PC-3 (cell line): Measurements from ENCODE around the gene HEXD. TPM values are rescaled to one million over a fixed set of nuclear protein-coding genes. Genes with fewer than 3 reads are reported as not detected.

ENCODE experiments used
- ATAC-seq: fragments of 200-7000 bp; cut with Tn5 transposase; 2 replicates; pipeline ENCODE4 v1.9.1; 2020; ENCODE audit warnings: mild to moderate bottlenecking, moderate library complexity
- BruUV-seq: library from RNA; stranded (reverse); fragments of 400-500 nt; replicated peaks from 2 replicates; lab custom pipeline; 2021; lab: Mats Ljungman, UMichigan
- CTCF ChIA-PET: fragments of 300-600 bp; sonication (Branson Sonifier 250); formaldehyde crosslinking; loops from one replicate; lab custom pipeline; 2022; ENCODE audit warnings: antibody characterized with exemption; lab: Charles Lee
- POLR2A ChIA-PET: fragments of 300-600 bp; sonication (Branson Sonifier 250); formaldehyde crosslinking; loops from one replicate; lab custom pipeline; 2022; ENCODE audit warnings: antibody characterized with exemption; ENCODE audit not compliant: unreplicated experiment; lab: Charles Lee
- DNase-seq: peaks from one replicate; pipeline ENCODE4 v3.0.0-alpha.2; 2015
- H2AFZ ChIP-seq: fragments of 300-600 bp; sonication (generic); 2 replicates; pipeline ENCODE4 v1.6.0; 2016; ENCODE audit warnings: antibody characterized with exemption, low read length
- H3F3A ChIP-seq: fragments of 300-600 bp; sonication (generic); one replicate; pipeline ENCODE4 v1.6.0; 2017; ENCODE audit warnings: antibody characterized with exemption, low read length, control low read depth, mild to moderate bottlenecking; ENCODE audit not compliant: unreplicated experiment
- H3K27ac ChIP-seq: fragments of 300-600 bp; sonication (generic); 2 replicates; pipeline ENCODE4 v1.5.1; 2016; ENCODE audit warnings: mild to moderate bottlenecking, low read length
- H3K27me3 ChIP-seq: fragments of 300-600 bp; sonication (generic); 2 replicates; pipeline ENCODE4 v1.6.1; 2016; ENCODE audit warnings: low read length, mixed read lengths
- H3K36me3 ChIP-seq: fragments of 300-600 bp; sonication (generic); 2 replicates; pipeline ENCODE4 v1.6.1; 2016; ENCODE audit warnings: low read depth, mixed run types, low read length, mixed read lengths
- H3K4me1 ChIP-seq: fragments of 300-600 bp; sonication (generic); 2 replicates; pipeline ENCODE4 v1.5.1; 2016; ENCODE audit warnings: low read length; ENCODE audit not compliant: insufficient read depth
- H3K4me2 ChIP-seq: fragments of 300-600 bp; sonication (generic); 2 replicates; pipeline ENCODE4 v1.6.0; 2016; ENCODE audit warnings: low read length
- H3K4me3 ChIP-seq: fragments of 300-600 bp; sonication (generic); 2 replicates; pipeline ENCODE4 v1.5.1; 2016; ENCODE audit warnings: mild to moderate bottlenecking, low read length, mixed read lengths
- H3K79me2 ChIP-seq: fragments of 300-600 bp; sonication (generic); 2 replicates; pipeline ENCODE4 v1.6.1; 2017; ENCODE audit warnings: low read length, mixed read lengths
- H3K9ac ChIP-seq: fragments of 300-600 bp; sonication (generic); 2 replicates; pipeline ENCODE4 v1.6.0; 2016; ENCODE audit warnings: mild to moderate bottlenecking, low read length
- H3K9me2 ChIP-seq: fragments of 300-600 bp; sonication (generic); replicated peaks from 2 replicates; pipeline ENCODE4 v1.6.1; 2016; ENCODE audit warnings: mixed run types, low read length, mixed read lengths
- H3K9me3 ChIP-seq: fragments of 300-600 bp; sonication (generic); 2 replicates; pipeline ENCODE4 v1.6.1; 2016; ENCODE audit warnings: low read length, mixed read lengths
- H4K20me1 ChIP-seq: fragments of 300-600 bp; sonication (generic); 2 replicates; pipeline ENCODE4 v1.6.1; 2016; ENCODE audit warnings: low read length, mixed read lengths
- EZH2 ChIP-seq: fragments of 300-600 bp; sonication (generic); IDR thresholded peaks from one replicate; pipeline ENCODE4 v1.6.1; 2017; ENCODE audit warnings: antibody characterized with exemption, mild to moderate bottlenecking, low read length; ENCODE audit not compliant: unreplicated experiment
- EZH2phosphoT487 ChIP-seq: fragments of 300-600 bp; sonication (generic); IDR thresholded peaks from 2 replicates; pipeline ENCODE4 v1.6.1; 2018; ENCODE audit warnings: mild to moderate bottlenecking, antibody characterized with exemption, low read length, borderline replicate concordance
- intact Hi-C: fragments of 100-400 bp; cut with micrococcal nuclease; formaldehyde crosslinking; loops from 2 replicates; pipeline ENCODE4 v1.9.0; 2023
- total RNA-seq: library from RNA; depleted of rRNA; stranded (reverse); fragments of >200 nt; gene quantifications from 2 replicates; pipeline ENCODE4 v1.2.3, GENCODE V29; 2014
- TF ChIP-seq, protein P1 (sequence below): fragments of 300-600 bp; sonication (generic); conservative IDR thresholded peaks from 2 replicates; pipeline ENCODE4 v1.5.1; 2017; ENCODE audit warnings: antibody characterized with exemption, low read depth, mild to moderate bottlenecking, low read length

HEXD gene
- total RNA-seq, 1 experiment from 2014 or later = 12.7 TPM

- Histone ChIP-seq H3K4me2 (no peak overlapping the region), H3K4me1 (no peaks in the 10 kb centered on the region), H3K9me2 (no peaks in the 10 kb centered on the region), H3F3A (no peaks in the 10 kb centered on the region), H3K4me3 (no peak overlapping the region), H3K9ac (no peak overlapping the region), H3K9me3 (no peaks in the 10 kb centered on the region), H4K20me1 (no peaks in the 10 kb centered on the region), H2AFZ (no peak overlapping the region), H3K36me3 (peaks cover 2% of the 10 kb centered on the region; the same call in 1 of the 2 replicates), H3K27me3 (no peaks in the 10 kb centered on the region), H3K79me2 (no peaks in the 10 kb centered on the region), H3K27ac (no peak overlapping the region)
- POLR2A ChIA-PET = no interaction called here
- ATAC-seq (no peak), DNase-seq (no peak)
- TF ChIP-seq EZH2 (no peak), EZH2phosphoT487 (no peak)
- TF ChIP-seq, protein P1, sequence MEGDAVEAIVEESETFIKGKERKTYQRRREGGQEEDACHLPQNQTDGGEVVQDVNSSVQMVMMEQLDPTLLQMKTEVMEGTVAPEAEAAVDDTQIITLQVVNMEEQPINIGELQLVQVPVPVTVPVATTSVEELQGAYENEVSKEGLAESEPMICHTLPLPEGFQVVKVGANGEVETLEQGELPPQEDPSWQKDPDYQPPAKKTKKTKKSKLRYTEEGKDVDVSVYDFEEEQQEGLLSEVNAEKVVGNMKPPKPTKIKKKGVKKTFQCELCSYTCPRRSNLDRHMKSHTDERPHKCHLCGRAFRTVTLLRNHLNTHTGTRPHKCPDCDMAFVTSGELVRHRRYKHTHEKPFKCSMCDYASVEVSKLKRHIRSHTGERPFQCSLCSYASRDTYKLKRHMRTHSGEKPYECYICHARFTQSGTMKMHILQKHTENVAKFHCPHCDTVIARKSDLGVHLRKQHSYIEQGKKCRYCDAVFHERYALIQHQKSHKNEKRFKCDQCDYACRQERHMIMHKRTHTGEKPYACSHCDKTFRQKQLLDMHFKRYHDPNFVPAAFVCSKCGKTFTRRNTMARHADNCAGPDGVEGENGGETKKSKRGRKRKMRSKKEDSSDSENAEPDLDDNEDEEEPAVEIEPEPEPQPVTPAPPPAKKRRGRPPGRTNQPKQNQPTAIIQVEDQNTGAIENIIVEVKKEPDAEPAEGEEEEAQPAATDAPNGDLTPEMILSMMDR = no peak
- intact Hi-C loops = no loop called here
- CTCF ChIA-PET = no interaction called here
- no TSS peak for BruUV-seq
Measured at GRCh38 chr17:82397449-82398335, 20.5 kb upstream of the HEXD start.

- ChIA-PET POLR2A (no interaction called here), CTCF (interaction anchor here (0.6 kb wide), 1 partner anchor 551 kb away, joined by 4 read pairs; no protein-coding TSS in a partner anchor)
- Histone ChIP-seq H4K20me1 (no peaks in the 10 kb centered on the region), H3K9me3 (no peaks in the 10 kb centered on the region), H3K4me3 (no peak overlapping the region), H3K79me2 (no peaks in the 10 kb centered on the region), H2AFZ (no peak overlapping the region), H3K4me1 (no peaks in the 10 kb centered on the region), H3K4me2 (no peak overlapping the region), H3F3A (no peaks in the 10 kb centered on the region), H3K36me3 (peaks cover 2% of the 10 kb centered on the region; the same call in 1 of the 2 replicates), H3K9ac (no peak overlapping the region), H3K27me3 (no peaks in the 10 kb centered on the region), H3K27ac (no peak overlapping the region), H3K9me2 (no peaks in the 10 kb centered on the region)
- intact Hi-C loops = no loop called here
- no peak for TF ChIP-seq EZH2
- TF ChIP-seq EZH2phosphoT487 = no peak
- TF ChIP-seq, protein P1 = no peak
- ATAC-seq (no peak), DNase-seq (no peak)
- BruUV-seq = no TSS peak
Measured at GRCh38 chr17:82399041-82399441, 19.1 kb upstream of the HEXD start.

GRCh38 chr17:82399601-82400101 lies 18.5 kb upstream of the HEXD start:
- CTCF ChIA-PET = interaction anchor here (0.6 kb wide), 1 partner anchor 552 kb away, joined by 4 read pairs; no protein-coding TSS in a partner anchor
- no peaks in the 10 kb centered on the region for H3K9me3 ChIP-seq
- H3K36me3 ChIP-seq = peaks cover 2% of the 10 kb centered on the region; the same call in 1 of the 2 replicates
- no peaks in the 10 kb centered on the region for H3K9me2 ChIP-seq
- ATAC-seq (no peak), DNase-seq (no peak)
- POLR2A ChIA-PET = no interaction called here
- TF ChIP-seq, protein P1 = no peak
- no peak for TF ChIP-seq EZH2
- no peak for TF ChIP-seq EZH2phosphoT487
- H2AFZ ChIP-seq = no peak overlapping the region
- no peak overlapping the region for H3K9ac ChIP-seq
- intact Hi-C loops = no loop called here
- no peaks in the 10 kb centered on the region for H3K79me2 ChIP-seq
- H3K4me1 ChIP-seq = no peaks in the 10 kb centered on the region
- H3K27me3 ChIP-seq = no peaks in the 10 kb centered on the region
- H3F3A ChIP-seq = no peaks in the 10 kb centered on the region
- H3K27ac ChIP-seq = no peak overlapping the region
- no TSS peak for BruUV-seq
- no peak overlapping the region for H3K4me2 ChIP-seq
- H4K20me1 ChIP-seq = no peaks in the 10 kb centered on the region
- no peak overlapping the region for H3K4me3 ChIP-seq
